GM12891 (cell line): ENCODE results near the gene TMCC1.

Source experiments
- POLR2A ChIP-seq: IDR thresholded peaks from 2 replicates; pipeline ENCODE4 v1.6.1; 2011; ENCODE audit warnings: low read depth, low read length, control low read depth
- POLR2AphosphoS5 ChIP-seq: IDR thresholded peaks from 2 replicates; pipeline ENCODE4 v1.6.1; 2011; ENCODE audit warnings: low read depth, low read length, control low read depth

GRCh38 chr3:129855832-129856419 is 37.6 kb downstream of the TMCC1 start:
- no peak for TF ChIP-seq POLR2A
- TF ChIP-seq POLR2AphosphoS5: no peak
